ENCODE measurements around the gene TCEAL6. TPM values are rescaled to one million over a fixed set of nuclear protein-coding genes. Genes with fewer than 3 reads are reported as not detected.
"Not testable (repeated sequence)": the region's sequence is repeated elsewhere in the genome, so short reads cannot be mapped to it uniquely, and the experiment has no call there.

Gene TCEAL6
- polyA plus RNA-seq (ENCODE audit: insufficient read length in 4 of 4), result under 1 TPM; 0.12 to 0.29 (median 0.18) TPM

DNA sequence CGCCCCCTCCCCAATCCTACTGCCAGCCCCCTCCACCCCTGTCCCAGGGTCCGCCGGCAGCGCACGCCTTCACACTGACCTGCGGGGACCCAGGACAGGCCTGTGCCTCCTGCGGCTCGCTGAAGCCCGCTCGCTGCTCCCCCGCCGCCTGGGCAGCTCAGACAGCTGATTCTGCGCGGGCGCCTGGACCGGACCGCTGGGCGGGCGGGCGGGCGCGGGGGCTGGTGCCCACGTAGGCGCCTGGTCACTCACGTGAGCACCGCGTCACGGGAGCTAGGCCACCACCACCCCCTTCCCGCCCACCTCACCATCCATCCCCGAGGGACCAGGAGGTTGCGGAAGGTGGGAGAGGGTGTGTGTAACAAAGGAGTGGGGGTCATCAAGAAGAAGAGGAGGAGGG lies at the start of gene TCEAL6:
Gene TCEAL6 (minus strand): TSS at position 208 of the 400 bp plus-strand sequence.
- DNase-seq (ENCODE audit: low read depth in 4 of 4, low spot score in 3 of 4), result not testable (repeated sequence)

DNA sequence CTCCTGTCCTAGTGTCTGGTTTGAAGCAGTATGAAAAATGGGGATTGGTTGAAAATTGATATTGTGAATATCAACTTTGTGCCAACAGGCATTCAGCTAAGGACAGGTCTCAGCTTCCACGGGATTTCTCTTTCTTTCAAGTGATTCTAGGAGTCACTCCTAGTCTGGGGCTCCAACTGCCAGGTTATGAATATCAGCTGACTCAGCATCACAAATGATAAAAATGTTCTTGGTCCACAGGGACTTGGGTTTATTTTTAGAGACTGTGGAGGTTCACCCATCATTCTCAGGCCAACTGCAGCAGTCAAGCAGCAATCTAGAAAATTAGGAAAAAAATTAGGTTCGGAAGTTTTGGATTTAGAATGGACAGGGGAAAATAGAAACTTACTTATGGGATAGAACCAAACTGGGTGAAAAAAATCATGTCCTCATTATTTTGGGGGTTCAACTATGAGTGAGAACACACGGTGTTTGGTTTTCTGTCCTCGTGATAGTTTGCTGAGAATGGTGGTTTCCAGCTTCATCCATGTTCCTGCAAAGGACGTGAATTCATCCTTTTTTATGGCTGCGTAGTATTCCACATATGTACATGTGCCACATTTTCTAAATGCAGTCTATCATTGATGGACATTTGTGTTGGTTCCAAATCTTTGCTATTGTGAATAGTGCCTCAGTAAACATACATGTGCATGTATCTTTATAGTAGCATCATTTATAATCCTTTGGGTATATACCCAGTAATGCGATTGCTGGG lies 43.9 kb upstream of the TCEAL6 start:
- DNase-seq (ENCODE audit: low read depth in 4 of 4, low spot score in 3 of 4), result no peak

DNA sequence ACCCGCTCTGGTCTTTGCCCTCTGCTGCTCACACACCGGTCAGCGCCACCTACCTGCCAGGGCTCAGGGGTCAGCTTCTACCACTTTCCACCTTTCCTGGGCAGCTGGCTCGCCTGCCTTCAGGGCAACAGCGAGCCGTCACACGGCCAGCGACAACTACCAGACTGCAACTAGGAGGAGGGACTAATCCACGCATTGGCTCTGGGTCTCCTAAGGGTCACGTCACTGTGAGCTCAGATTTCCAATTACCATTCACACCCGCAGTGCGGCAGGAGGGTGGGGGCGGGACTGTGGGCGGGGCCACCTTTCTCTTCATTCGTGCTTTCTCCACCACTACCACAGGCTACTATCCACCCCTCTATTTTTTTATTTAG lies 13.5 kb upstream of the TCEAL6 start, which contains the start of gene BEX5:
Gene BEX5 (minus strand): TSS at position 172 of the 374 bp plus-strand sequence. CDS start 1,712 bp downstream, outside the sequence.
- peak in 3 of 4 donors; percentile 36 to 54 (median 39) for DNase-seq (ENCODE audit: low read depth in 4 of 4, low spot score in 3 of 4)

GRCh38 chrX:102154900-102155805 lies 12.9 kb upstream of the TCEAL6 start:
- no peak for DNase-seq (ENCODE audit: low read depth in 4 of 4, low spot score in 3 of 4)

DNA sequence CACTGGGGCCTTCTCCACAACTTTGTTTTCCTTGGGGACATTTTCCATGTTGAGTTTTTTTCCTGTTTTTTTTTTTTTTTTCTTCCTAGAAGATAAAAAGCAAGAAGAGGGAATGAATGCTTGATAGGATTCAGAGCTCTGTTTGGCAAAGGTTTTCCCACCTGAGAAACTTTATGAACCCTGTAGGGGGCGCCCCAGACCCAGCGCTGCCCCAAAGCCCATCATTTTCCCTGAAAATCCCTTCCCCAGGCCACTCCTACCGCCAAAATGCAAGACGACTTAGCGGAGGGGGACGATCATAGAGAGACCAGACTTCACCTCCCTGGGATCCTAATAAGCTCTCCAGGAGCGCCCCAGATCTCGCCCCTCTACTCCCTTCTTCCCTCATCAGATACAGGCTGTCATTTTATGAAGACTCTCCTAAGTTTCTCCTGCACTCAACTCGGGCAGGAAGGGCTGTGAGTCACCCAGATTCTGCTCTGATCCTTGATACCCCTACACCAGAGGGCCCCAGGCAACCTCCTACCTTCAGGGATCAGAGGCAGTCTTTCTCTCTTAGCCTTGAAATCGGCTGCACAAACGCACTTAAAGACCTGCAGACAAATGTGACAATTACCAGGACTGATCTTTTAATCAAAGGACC lies 12.1 kb upstream of the TCEAL6 start:
- no peak for DNase-seq (ENCODE audit: low read depth in 4 of 4, low spot score in 3 of 4)

- DNase-seq (ENCODE audit: low read depth in 4 of 4, low spot score in 3 of 4), result not testable (repeated sequence)
Measured at GRCh38 chrX:102141631-102142030, 650 bp downstream of the TCEAL6 start.

GRCh38 chrX:102140876-102141275 lies 1.4 kb downstream of the TCEAL6 start:
- DNase-seq (ENCODE audit: low read depth in 4 of 4, low spot score in 3 of 4), result not testable (repeated sequence)

DNA sequence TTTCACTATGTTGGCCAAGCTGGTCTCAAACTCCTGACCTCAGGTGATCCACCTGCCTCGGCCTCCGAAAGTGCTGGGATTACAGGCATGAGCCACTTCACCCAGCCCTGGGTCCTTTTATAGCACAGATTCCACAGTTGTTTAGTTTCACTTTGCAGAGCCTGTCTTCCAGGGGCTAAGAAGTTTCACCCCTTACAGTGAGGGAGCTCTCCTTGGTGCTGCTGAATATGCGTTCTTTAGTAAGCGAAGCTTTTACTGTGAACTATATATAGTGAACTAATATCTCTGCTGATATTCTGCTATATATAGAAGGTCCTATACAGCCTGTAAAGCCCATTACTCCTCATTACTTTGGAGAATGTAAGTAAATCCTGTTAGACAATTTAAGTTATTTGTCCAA lies 4.2 kb downstream of the TCEAL6 start:
- DNase-seq (ENCODE audit: low read depth in 4 of 4, low spot score in 3 of 4), result no peak

DNA sequence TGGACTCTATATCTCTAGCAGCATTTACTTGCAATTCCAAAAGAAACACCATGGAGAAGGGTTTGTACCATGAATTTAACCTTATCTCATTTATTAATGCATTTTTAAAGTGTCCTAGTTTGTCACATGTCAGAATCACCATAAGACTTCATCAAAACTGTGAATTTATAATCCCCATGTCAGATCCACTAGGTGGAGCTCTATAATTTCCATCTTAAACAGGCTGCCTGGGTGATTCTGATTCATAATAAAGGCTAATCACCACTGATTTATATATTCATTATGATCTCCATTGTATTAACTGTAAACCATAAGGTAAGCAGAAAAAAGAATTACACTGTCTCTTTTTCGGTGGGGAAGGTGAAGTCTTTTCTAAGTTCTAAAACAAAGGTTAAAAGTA lies 12.8 kb downstream of the TCEAL6 start:
- no peak for DNase-seq (ENCODE audit: low read depth in 4 of 4, low spot score in 3 of 4)

GRCh38 chrX:102126863-102127262 lies 15.4 kb downstream of the TCEAL6 start:
- no peak for DNase-seq (ENCODE audit: low read depth in 4 of 4, low spot score in 3 of 4)

- DNase-seq (ENCODE audit: low read depth in 4 of 4, low spot score in 3 of 4), result not testable (repeated sequence)
Measured at GRCh38 chrX:102126080-102126818, 16.0 kb downstream of the TCEAL6 start.

GRCh38 chrX:102125436-102125835 lies 16.8 kb downstream of the TCEAL6 start, which contains the start of gene TCEAL2:
Gene TCEAL2, plus strand, starts transcription at chrX:102125679. Its CDS starts 1,152 bp downstream, at chrX:102126831.
- DNase-seq (ENCODE audit: low read depth in 4 of 4, low spot score in 3 of 4), result peak in 1 of 4 donors; percentile 4

DNA sequence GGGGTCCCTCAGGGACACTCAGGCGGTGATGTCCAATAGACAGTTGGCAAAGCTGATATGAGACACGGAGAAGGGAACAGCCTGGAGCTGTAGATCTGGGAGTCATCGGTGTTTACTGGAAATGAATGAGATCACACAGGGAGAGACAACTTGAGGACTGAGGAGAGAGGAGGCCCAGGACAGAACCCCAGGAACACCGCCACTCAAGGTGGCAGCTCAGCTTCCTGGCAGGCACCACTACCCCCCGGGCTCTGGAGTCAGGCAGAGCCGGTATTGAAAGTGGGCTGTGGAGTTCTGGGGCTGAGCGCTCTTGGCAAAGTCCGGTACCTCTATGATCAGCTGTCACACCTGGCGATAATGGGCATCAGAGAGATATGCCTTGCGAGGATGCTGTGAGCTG lies 17.3 kb downstream of the TCEAL6 start:
- DNase-seq (ENCODE audit: low read depth in 4 of 4, low spot score in 3 of 4), result not testable (repeated sequence)

DNA sequence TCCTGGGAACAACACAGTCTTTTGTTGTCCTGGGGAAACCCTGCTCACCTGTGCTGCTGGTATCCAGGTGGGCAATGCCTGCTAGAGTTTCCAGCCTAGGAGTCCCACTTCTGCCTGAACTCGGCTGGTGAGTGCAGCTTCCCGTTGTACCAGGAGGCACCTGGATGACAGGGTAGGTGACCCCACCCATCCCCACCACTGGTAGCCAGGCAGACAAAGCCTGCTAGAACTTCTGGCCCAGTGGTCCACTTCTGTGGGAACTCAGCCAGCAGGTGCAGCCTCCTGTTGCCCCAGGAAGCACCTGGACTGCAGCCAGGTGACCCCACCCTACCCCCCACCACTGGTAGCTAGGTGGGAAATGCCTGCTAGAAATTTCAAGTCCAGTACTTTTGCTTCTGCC lies 26.5 kb downstream of the TCEAL6 start:
- no peak for DNase-seq (ENCODE audit: low read depth in 4 of 4, low spot score in 3 of 4)

DNA sequence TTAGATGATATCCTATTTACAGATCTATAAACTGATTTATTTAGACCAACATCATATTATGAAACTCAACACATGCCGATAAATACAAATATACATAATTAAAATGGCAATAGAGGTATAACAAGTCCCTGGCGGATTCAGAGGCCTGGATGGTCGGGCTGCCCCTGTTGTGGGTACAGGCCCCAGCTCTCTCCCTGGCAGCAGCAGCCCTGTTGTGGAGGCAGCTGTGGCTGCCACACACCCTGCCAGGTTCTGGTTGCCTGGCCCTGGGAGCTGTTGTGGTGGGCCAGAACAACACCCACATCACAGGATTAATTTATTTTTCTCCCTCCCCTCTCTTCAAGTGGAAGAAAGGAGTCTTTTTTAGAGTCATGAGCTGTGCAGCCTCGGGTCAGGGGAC lies 28.9 kb downstream of the TCEAL6 start:
- DNase-seq (ENCODE audit: low read depth in 4 of 4, low spot score in 3 of 4), result no peak

Other genes starting within 250 kb of the TCEAL6 start
- 10 to 100 TPM; 11.1 to 41.3 (median 29.8) TPM for gene ZMAT1, start 210.5 kb downstream of the TCEAL6 start, polyA plus RNA-seq (ENCODE audit: insufficient read length in 4 of 4)
- gene TCEAL2, start 16.8 kb downstream of the TCEAL6 start, polyA plus RNA-seq (ENCODE audit: insufficient read length in 4 of 4), result 10 to 100 TPM in 3 of 4 donors, 1 to 10 TPM in 1; 7.9 to 26.3 (median 24.1) TPM
- gene BEX5, start 13.5 kb upstream of the TCEAL6 start, polyA plus RNA-seq (ENCODE audit: insufficient read length in 4 of 4), result 10 to 100 TPM in 2 of 4 donors, 1 to 10 TPM in 2; 1.6 to 14.8 (median 11.5) TPM
- not detected for gene TCP11X1, start 72.8 kb upstream of the TCEAL6 start, polyA plus RNA-seq (ENCODE audit: insufficient read length in 4 of 4)
- under 1 TPM in 3 of 4 donors, not detected in 1; 0.10 to 0.34 (median 0.14) TPM for gene NXF2, start 104.7 kb upstream of the TCEAL6 start, polyA plus RNA-seq (ENCODE audit: insufficient read length in 4 of 4)